GM23338 (cell line): ENCODE results near the gene SORCS3.

ENCODE experiments used
- CREB1 ChIP-seq: fragments of 250-450 bp; sonication (Bioruptor Pico); IDR thresholded peaks from 2 replicates; pipeline ENCODE4 v1.5.0; 2020; ENCODE audit warnings: low read depth, mild to moderate bottlenecking, moderate library complexity
- EZH2 ChIP-seq: fragments of 200-600 bp; sonication (generic); IDR thresholded peaks from one replicate; pipeline ENCODE4 v1.8.0; 2017; ENCODE audit warnings: antibody characterized with exemption, mild to moderate bottlenecking, low read depth; ENCODE audit not compliant: unreplicated experiment
- EZH2phosphoT487 ChIP-seq: fragments of 200-600 bp; sonication (generic); IDR thresholded peaks from one replicate; pipeline ENCODE4 v1.8.1; 2018; ENCODE audit warnings: antibody characterized with exemption; ENCODE audit not compliant: unreplicated experiment
- JUNB ChIP-seq: IDR thresholded peaks from one replicate; pipeline ENCODE4 v1.6.1; 2016; ENCODE audit warnings: antibody characterized with exemption; ENCODE audit not compliant: unreplicated experiment
- NANOG ChIP-seq: IDR thresholded peaks from 2 replicates; pipeline ENCODE4 v1.6.1; 2016; ENCODE audit warnings: antibody characterized with exemption, borderline replicate concordance
- POLR2AphosphoS5 ChIP-seq: IDR thresholded peaks from 2 replicates; pipeline ENCODE4 v1.6.1; 2016; ENCODE audit warnings: antibody characterized with exemption, low read depth
- STAT1 ChIP-seq: IDR thresholded peaks from one replicate; pipeline ENCODE4 v1.6.1; 2016; ENCODE audit warnings: antibody characterized with exemption; ENCODE audit not compliant: unreplicated experiment
- ZNF331 ChIP-seq: fragments of 250-450 bp; sonication (Bioruptor Pico); IDR thresholded peaks from 2 replicates; pipeline ENCODE4 v1.5.0; 2020; ENCODE audit warnings: low read depth, mild to moderate bottlenecking, moderate library complexity
- TF ChIP-seq, protein P1 (sequence below), 2 experiments: fragments of 200-600 bp in 1 of 2; sonication (generic) in 1 of 2; conservative IDR thresholded peaks; 2 replicates each; pipeline versions ENCODE4 v1.5.1 to v1.6.1; 2016 to 2017; ENCODE audit warnings: antibody characterized with exemption in 2 of 2, low read depth in 2 of 2, mild to moderate bottlenecking in 2 of 2, moderate library complexity in 1 of 2
- TF ChIP-seq, protein P2 (sequence below): IDR thresholded peaks from one replicate; pipeline ENCODE4 v1.6.1; 2018; ENCODE audit warnings: antibody characterized with exemption; ENCODE audit not compliant: unreplicated experiment
- TF ChIP-seq, protein P3 (sequence below): fragments of 250-450 bp; sonication (Bioruptor Pico); IDR thresholded peaks from 2 replicates; pipeline ENCODE4 v1.5.0; 2020; ENCODE audit warnings: mild to moderate bottlenecking, moderate library complexity

DNA sequence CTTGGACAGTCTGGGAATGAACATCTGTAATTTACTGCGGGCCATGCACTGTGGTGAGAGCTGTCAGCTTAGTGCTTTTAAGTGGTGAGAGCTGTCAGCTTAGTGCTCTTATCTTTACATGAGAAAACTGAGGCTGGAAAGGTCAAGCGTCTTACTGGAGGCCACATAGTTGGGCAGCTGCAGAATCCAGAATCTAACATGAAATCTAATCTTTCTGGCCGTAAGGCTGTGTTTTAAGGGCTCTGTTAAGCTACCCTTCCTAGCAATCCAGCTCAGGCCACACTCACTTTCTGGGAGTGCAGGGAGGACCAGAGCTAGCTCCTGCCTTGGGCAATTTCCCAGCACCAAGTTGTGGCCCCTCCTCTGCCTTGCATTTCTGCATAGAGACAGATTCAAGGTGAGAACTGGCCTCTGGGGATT lies 70.2 kb downstream of the SORCS3 start:
- TF ChIP-seq CREB1 (CRISPR knock-in tag) (no peak), POLR2AphosphoS5 (no peak), EZH2phosphoT487 (no peak), EZH2 (no peak), ZNF331 (CRISPR knock-in tag) (no peak), JUNB (no peak), STAT1 (no peak), NANOG (no peak)
- TF ChIP-seq, protein P1, sequence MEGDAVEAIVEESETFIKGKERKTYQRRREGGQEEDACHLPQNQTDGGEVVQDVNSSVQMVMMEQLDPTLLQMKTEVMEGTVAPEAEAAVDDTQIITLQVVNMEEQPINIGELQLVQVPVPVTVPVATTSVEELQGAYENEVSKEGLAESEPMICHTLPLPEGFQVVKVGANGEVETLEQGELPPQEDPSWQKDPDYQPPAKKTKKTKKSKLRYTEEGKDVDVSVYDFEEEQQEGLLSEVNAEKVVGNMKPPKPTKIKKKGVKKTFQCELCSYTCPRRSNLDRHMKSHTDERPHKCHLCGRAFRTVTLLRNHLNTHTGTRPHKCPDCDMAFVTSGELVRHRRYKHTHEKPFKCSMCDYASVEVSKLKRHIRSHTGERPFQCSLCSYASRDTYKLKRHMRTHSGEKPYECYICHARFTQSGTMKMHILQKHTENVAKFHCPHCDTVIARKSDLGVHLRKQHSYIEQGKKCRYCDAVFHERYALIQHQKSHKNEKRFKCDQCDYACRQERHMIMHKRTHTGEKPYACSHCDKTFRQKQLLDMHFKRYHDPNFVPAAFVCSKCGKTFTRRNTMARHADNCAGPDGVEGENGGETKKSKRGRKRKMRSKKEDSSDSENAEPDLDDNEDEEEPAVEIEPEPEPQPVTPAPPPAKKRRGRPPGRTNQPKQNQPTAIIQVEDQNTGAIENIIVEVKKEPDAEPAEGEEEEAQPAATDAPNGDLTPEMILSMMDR (conservative IDR thresholded peaks at IDR 0.05; ENCODE audit: low read depth in 2 of 2) = no peak
- TF ChIP-seq, protein P2, sequence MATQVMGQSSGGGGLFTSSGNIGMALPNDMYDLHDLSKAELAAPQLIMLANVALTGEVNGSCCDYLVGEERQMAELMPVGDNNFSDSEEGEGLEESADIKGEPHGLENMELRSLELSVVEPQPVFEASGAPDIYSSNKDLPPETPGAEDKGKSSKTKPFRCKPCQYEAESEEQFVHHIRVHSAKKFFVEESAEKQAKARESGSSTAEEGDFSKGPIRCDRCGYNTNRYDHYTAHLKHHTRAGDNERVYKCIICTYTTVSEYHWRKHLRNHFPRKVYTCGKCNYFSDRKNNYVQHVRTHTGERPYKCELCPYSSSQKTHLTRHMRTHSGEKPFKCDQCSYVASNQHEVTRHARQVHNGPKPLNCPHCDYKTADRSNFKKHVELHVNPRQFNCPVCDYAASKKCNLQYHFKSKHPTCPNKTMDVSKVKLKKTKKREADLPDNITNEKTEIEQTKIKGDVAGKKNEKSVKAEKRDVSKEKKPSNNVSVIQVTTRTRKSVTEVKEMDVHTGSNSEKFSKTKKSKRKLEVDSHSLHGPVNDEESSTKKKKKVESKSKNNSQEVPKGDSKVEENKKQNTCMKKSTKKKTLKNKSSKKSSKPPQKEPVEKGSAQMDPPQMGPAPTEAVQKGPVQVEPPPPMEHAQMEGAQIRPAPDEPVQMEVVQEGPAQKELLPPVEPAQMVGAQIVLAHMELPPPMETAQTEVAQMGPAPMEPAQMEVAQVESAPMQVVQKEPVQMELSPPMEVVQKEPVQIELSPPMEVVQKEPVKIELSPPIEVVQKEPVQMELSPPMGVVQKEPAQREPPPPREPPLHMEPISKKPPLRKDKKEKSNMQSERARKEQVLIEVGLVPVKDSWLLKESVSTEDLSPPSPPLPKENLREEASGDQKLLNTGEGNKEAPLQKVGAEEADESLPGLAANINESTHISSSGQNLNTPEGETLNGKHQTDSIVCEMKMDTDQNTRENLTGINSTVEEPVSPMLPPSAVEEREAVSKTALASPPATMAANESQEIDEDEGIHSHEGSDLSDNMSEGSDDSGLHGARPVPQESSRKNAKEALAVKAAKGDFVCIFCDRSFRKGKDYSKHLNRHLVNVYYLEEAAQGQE = no peak
- TF ChIP-seq, protein P3, sequence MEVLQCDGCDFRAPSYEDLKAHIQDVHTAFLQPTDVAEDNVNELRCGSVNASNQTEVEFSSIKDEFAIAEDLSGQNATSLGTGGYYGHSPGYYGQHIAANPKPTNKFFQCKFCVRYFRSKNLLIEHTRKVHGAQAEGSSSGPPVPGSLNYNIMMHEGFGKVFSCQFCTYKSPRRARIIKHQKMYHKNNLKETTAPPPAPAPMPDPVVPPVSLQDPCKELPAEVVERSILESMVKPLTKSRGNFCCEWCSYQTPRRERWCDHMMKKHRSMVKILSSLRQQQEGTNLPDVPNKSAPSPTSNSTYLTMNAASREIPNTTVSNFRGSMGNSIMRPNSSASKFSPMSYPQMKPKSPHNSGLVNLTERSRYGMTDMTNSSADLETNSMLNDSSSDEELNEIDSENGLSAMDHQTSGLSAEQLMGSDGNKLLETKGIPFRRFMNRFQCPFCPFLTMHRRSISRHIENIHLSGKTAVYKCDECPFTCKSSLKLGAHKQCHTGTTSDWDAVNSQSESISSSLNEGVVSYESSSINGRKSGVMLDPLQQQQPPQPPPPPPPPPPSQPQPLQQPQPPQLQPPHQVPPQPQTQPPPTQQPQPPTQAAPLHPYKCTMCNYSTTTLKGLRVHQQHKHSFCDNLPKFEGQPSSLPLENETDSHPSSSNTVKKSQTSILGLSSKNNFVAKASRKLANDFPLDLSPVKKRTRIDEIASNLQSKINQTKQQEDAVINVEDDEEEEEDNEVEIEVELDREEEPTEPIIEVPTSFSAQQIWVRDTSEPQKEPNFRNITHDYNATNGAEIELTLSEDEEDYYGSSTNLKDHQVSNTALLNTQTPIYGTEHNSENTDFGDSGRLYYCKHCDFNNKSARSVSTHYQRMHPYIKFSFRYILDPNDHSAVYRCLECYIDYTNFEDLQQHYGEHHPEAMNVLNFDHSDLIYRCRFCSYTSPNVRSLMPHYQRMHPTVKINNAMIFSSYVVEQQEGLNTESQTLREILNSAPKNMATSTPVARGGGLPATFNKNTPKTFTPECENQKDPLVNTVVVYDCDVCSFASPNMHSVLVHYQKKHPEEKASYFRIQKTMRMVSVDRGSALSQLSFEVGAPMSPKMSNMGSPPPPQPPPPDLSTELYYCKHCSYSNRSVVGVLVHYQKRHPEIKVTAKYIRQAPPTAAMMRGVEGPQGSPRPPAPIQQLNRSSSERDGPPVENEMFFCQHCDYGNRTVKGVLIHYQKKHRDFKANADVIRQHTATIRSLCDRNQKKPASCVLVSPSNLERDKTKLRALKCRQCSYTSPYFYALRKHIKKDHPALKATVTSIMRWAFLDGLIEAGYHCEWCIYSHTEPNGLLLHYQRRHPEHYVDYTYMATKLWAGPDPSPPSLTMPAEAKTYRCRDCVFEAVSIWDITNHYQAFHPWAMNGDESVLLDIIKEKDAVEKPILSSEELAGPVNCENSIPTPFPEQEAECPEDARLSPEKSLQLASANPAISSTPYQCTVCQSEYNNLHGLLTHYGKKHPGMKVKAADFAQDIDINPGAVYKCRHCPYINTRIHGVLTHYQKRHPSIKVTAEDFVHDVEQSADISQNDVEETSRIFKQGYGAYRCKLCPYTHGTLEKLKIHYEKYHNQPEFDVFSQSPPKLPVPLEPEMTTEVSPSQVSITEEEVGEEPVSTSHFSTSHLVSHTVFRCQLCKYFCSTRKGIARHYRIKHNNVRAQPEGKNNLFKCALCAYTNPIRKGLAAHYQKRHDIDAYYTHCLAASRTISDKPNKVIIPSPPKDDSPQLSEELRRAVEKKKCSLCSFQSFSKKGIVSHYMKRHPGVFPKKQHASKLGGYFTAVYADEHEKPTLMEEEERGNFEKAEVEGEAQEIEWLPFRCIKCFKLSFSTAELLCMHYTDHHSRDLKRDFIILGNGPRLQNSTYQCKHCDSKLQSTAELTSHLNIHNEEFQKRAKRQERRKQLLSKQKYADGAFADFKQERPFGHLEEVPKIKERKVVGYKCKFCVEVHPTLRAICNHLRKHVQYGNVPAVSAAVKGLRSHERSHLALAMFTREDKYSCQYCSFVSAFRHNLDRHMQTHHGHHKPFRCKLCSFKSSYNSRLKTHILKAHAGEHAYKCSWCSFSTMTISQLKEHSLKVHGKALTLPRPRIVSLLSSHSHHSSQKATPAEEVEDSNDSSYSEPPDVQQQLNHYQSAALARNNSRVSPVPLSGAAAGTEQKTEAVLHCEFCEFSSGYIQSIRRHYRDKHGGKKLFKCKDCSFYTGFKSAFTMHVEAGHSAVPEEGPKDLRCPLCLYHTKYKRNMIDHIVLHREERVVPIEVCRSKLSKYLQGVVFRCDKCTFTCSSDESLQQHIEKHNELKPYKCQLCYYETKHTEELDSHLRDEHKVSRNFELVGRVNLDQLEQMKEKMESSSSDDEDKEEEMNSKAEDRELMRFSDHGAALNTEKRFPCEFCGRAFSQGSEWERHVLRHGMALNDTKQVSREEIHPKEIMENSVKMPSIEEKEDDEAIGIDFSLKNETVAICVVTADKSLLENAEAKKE (CRISPR knock-in tag) = no peak
